H54 (cell line): ENCODE data around the gene IRGC.

Experiments
- DNase-seq: peaks from one replicate; pipeline ENCODE4 v3.0.0; 2011; ENCODE audit warnings: low spot score, mixed read lengths; ENCODE audit not compliant: insufficient read length
- FAIRE-seq: peaks from 3 replicates; lab custom pipeline; 2011; peaks lifted over from hg19 to GRCh38; lab: Jason Lieb, UNC
- POLR2A ChIP-seq: IDR thresholded peaks from 2 replicates; pipeline ENCODE4 v1.6.1; 2011; ENCODE audit warnings: low read depth, mild to moderate bottlenecking, low read length

The IRGC gene

DNA sequence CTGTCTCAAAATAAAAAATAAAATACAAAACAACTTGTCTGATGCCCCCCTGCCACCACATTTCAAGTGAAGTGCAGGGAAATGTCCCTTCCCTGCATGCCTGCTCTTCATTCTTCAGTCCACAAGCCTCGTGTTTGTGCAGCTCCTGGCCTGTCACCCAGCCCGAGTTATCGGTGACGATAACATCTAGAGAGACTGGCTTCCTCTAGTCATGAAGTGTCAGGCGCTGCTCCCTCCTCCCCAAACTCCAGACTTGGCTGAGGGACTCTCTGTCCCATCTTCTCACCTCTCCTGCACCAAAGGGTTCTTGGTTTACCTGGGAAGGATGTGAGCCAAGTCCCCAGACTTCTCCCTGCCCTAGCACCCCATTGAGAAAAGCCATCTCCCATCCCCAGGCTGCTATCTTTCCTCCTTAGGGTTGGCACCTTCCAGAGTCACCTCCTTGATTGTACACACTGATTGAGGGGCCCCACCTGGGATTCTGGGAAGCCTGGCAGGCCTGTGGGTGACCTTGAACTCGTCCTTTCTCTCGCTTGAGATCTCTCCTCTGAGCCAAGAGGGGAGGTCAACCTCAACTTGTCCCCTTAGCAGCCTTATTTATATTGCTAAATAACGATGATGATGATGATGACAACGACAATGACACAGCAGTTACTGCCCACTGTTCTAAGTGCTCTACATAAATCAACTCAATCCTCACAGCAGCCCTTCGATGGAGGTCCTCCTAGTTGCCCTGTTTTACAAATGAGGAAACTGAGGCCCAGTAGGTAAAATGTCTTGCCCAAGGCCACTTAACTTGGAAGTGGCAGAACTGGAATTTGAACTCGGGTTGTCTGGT, 32.8 kb upstream of the IRGC start:
- FAIRE-seq (no peak), DNase-seq (no peak)
- no peak for TF ChIP-seq POLR2A

- FAIRE-seq (no peak), DNase-seq (no peak)
- TF ChIP-seq POLR2A: no peak
These were observed 32.0 kb upstream of the IRGC start for GRCh38 chr19:43683905-43684304.

DNA sequence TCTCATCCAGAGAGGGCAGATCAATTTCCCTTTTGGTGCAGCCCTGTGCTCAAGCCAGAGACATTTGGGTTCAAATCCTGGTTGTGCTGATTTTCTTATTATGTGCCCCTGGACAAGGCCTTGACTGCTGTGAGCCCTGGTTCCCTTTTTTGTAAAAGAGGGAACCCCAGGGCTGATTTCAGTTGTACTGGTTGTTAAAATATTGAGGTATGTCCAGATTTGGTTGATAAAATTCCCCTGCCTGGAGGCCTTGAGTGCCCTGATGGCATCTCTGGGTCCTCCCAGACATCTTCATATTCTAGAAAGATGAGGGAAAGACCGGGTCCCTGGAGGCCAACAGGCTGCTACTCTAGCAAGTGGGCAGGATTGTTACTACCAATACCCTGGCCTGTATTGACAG, 31.6 kb upstream of the IRGC start:
- no peak for TF ChIP-seq POLR2A
- FAIRE-seq: no peak
- no peak for DNase-seq

GRCh38 chr19:43687660-43687997, 28.2 kb upstream of the IRGC start:
- no peak for DNase-seq
- no peak for TF ChIP-seq POLR2A
- FAIRE-seq: no peak

- FAIRE-seq (no peak), DNase-seq (no peak)
- TF ChIP-seq POLR2A: no peak
These were observed 27.7 kb upstream of the IRGC start for GRCh38 chr19:43688059-43688701.

DNA sequence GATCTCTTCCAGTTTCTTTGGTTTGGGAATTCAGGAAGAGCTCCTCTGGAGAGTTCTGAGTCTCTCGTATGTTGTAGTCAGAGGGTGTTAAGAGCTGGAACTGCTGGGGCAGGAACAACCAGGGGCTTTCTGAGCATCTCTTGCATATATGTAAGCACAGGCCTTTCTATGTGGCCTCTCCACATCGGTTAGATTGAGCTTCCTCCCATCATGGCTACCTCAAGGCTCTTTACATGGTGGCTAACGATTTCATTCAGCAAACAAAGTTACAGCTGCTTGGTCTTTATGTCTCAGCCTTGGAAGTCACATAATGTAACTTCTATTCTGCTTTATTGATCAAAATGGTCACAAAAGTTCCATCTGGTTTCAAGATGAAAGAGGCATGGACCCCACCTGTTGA, 25.4 kb upstream of the IRGC start:
- DNase-seq (no peak), FAIRE-seq (no peak)
- TF ChIP-seq POLR2A: no peak

DNA sequence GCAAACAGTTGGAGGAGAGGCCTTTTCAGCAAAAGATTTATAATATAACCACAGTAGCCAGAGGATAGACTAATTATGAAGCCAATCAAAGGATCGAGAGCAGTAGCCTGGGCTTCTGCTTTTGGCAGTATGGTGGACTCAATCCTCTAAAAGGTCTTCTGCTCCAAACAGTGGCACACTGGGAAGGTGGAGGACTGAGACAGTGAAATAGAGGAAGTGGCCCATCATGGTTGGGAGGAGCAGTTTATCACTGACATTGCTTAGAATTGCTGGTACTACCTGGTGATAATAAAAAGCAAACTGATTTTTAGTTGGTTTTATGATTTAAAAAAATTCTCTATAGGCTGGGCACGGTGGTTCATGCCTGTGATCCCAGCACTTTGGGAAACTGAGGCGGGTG, 25.0 kb upstream of the IRGC start:
- DNase-seq: no peak
- no peak for FAIRE-seq
- TF ChIP-seq POLR2A: no peak

GRCh38 chr19:43691755-43692154, 24.1 kb upstream of the IRGC start:
- FAIRE-seq (no peak), DNase-seq (no peak)
- TF ChIP-seq POLR2A: no peak

DNA sequence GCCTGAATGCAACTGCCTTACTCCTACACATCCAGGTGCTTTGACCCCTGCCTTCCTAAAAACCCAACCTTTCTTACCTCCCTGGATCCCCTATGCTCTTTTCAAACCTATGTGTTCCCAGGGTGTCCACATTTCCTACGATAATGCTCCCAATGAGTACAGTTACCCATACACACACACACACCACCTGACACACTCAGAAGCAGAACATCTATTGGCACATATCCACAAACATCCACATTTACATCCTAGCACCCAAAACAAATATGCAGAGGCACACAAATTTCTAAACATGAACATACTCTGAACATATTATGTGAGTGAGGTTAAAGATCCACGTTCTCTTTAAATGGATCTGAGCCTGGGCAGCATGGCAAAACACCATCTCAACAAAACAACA, 23.5 kb upstream of the IRGC start:
- no peak for TF ChIP-seq POLR2A
- DNase-seq: no peak
- FAIRE-seq: no peak

DNA sequence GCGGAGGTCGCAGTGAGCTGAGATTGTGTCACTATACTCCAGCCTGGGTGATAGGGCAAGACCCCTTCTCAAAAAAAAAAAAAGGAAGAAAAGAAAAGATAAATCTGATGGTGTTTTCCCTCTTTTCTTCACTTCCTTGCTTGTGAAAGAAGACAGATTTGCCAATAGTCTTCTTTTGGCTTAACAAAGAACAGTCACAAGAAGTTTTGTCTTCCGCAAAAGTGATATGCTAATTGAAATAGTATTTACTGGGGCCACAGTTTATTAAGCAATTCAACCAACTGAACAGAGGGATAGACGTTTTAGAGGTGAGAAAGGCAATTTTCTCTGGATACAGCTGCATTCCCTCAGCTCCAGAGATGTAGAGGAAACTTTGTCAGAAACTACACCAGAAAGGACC, 23.0 kb upstream of the IRGC start:
- FAIRE-seq (no peak), DNase-seq (no peak)
- no peak for TF ChIP-seq POLR2A

DNA sequence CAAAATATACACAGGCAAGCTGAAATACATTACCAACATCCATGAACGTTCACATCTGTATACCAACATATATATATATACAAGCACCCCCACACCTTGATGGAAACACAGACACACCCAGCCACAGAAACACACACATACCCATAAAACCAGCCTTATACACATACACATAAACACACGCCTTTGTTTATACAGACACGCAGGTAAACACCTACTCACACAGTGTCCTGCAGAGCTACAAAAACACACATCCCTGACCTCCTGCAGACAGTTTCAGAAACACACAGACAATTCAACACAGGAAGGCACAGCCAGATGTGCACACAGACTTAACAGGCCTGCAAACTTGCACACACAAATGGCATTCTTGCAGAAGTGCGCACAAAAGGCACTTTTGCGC, 21.3 kb upstream of the IRGC start:
- FAIRE-seq (no peak), DNase-seq (no peak)
- TF ChIP-seq POLR2A: no peak

- no peak for DNase-seq
- FAIRE-seq: no peak
These were observed 19.7 kb upstream of the IRGC start for GRCh38 chr19:43695985-43696704.

DNA sequence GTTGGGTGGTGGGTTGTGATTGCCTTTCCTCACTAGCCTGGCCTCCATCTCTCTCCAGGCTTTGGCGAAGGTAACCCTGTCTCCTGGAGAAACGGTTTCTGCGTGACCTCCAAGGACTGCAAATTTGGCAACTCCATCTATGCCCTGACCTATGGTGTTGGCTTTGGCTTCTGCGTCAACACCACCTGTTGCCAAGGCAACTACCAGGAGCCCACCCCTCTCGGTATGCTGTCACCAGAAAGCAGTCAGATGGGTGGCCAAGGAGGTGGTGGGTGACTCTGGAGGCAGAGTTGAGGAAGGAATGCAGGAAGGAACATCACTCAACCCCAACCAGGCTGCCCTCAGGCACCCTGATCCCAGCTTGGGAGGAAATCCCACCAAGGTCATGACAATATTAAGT, 18.6 kb upstream of the IRGC start:
- no peak for FAIRE-seq
- no peak for DNase-seq
- TF ChIP-seq POLR2A: no peak

More at GRCh38 chr19:43695985-43696704, 19.7 kb upstream of the IRGC start:
- TF ChIP-seq POLR2A: no peak

DNA sequence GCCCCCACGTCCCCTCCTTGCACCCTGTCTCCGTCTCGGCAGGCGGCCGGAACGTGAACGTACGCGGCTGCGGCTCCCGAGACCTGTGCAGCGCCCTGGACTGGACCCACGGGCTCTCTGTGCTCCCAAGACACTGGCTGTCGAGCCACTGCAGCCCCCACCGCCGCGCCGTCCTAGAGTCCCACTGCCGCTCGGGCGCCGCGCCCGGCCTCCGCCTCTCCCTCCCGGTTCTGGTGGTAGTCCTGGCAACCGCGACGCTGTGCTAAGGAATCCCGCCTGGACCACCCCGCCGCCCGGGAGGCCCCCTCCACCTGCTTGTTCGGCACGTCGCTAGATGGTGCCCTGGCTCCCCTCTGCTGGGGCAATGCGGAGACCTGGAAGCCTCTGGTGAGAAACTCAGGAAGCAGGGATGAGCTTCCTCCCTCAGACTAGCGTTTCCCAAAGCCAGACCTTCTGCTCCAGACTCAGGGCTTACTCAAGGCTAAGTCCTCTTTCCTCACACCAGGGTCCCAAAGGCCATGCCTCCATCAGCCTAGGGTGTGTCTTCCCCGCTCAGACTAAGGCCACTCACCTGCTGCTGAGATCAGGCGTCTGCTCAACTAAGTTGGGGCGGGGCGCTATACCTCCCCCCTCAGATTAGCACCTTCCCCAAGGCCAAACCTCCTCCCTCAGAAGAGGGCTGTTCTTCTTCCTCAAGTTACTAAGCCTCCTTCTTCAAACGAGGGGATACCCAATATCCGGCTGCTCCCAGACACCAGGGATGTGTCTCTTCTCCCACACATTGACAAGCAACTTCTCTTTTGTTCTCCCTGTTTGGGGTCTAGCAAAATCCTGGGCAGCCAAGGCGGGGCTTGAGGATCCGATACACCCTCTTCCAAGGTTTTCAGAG, 16.1 kb upstream of the IRGC start:
- no peak for DNase-seq
- FAIRE-seq: no peak
- no peak for TF ChIP-seq POLR2A
